IPS DF 19.7 (cell line): ENCODE data around the gene ARHGAP8.

Experiments
- DNase-seq: peaks from one replicate; pipeline ENCODE4 v3.0.0-alpha.2; 2013; ENCODE audit warnings: low read depth, low spot score

The ARHGAP8 gene

GRCh38 chr22:44724859-44725258 is 27.5 kb upstream of the ARHGAP8 start:
- DNase-seq: no peak

GRCh38 chr22:44726439-44726838 is 25.9 kb upstream of the ARHGAP8 start:
- DNase-seq: no peak

- DNase-seq: no peak
These were observed 25.2 kb upstream of the ARHGAP8 start for GRCh38 chr22:44727148-44727547.

- DNase-seq: no peak
These were observed 24.7 kb upstream of the ARHGAP8 start for GRCh38 chr22:44727709-44728108.

GRCh38 chr22:44728761-44729324 is 23.5 kb upstream of the ARHGAP8 start:
- DNase-seq: no peak

- DNase-seq: no peak
These were observed 22.9 kb upstream of the ARHGAP8 start for GRCh38 chr22:44729391-44730021.

GRCh38 chr22:44730022-44730393 is 22.4 kb upstream of the ARHGAP8 start:
- no peak for DNase-seq

- no peak for DNase-seq
These were observed 21.7 kb upstream of the ARHGAP8 start for GRCh38 chr22:44730490-44731356.

GRCh38 chr22:44731357-44731970 is 20.9 kb upstream of the ARHGAP8 start:
- DNase-seq: no peak

GRCh38 chr22:44732017-44732561 is 20.3 kb upstream of the ARHGAP8 start:
- DNase-seq: no peak

- DNase-seq: no peak
These were observed 19.7 kb upstream of the ARHGAP8 start for GRCh38 chr22:44732661-44733060.

- no peak for DNase-seq
These were observed 18.8 kb upstream of the ARHGAP8 start for GRCh38 chr22:44733426-44734106.

- DNase-seq: no peak
These were observed 18.1 kb upstream of the ARHGAP8 start for GRCh38 chr22:44734278-44734677.

GRCh38 chr22:44734801-44735517 is 17.4 kb upstream of the ARHGAP8 start:
- no peak for DNase-seq

- no peak for DNase-seq
These were observed 16.6 kb upstream of the ARHGAP8 start for GRCh38 chr22:44735518-44736428.

GRCh38 chr22:44736581-44737405 is 15.6 kb upstream of the ARHGAP8 start:
- no peak for DNase-seq

GRCh38 chr22:44737406-44738346 is 14.7 kb upstream of the ARHGAP8 start:
- DNase-seq: no peak

- no peak for DNase-seq
These were observed 14.0 kb upstream of the ARHGAP8 start for GRCh38 chr22:44738347-44738715.
